Fibroblast of lung (primary cell): ENCODE measurements around the gene DNM3. TPM values are rescaled to one million over a fixed set of nuclear protein-coding genes. Genes with fewer than 3 reads are reported as not detected.

Experiments used
- DNase-seq, 2 donors: peaks; one replicate each; pipeline versions ENCODE4 v3.0.0 to v3.0.0-alpha.2; 2010; ENCODE audit warnings: low read depth in 2 of 2
- H2AFZ ChIP-seq: 2 replicates; pipeline ENCODE4 v1.5.1; 2012; ENCODE audit warnings: low read length, control low read depth, inconsistent platforms
- H3K27ac ChIP-seq: 2 replicates; pipeline ENCODE4 v1.5.1; 2011; ENCODE audit warnings: low read length, control low read depth; ENCODE audit not compliant: insufficient read depth
- H3K27me3 ChIP-seq: 2 replicates; pipeline ENCODE4 v1.5.1; 2011; ENCODE audit warnings: mild to moderate bottlenecking, low read length; ENCODE audit not compliant: control insufficient read depth, insufficient read depth
- H3K36me3 ChIP-seq: 2 replicates; pipeline ENCODE4 v1.5.1; 2011; ENCODE audit warnings: low read length; ENCODE audit not compliant: control insufficient read depth, insufficient read depth
- H3K4me1 ChIP-seq: 2 replicates; pipeline ENCODE4 v1.5.1; 2011; ENCODE audit warnings: low read length; ENCODE audit not compliant: control insufficient read depth, insufficient read depth; ENCODE audit errors: extremely low read depth
- H3K4me2 ChIP-seq: 2 replicates; pipeline ENCODE4 v1.5.1; 2011; ENCODE audit warnings: low read length, control low read depth; ENCODE audit not compliant: insufficient read depth; ENCODE audit errors: extremely low read depth
- H3K4me3 ChIP-seq, 4 experiments: fragments of 200-600 bp in 1 of 4; sonication (generic) in 1 of 4; replicated peaks in 1 of 4; 2 replicates each; pipeline ENCODE4 v1.5.1; 2011 to 2016; ENCODE audit warnings: low read length in 4 of 4, low read depth in 3 of 4, mild to moderate bottlenecking in 3 of 4, control low read depth in 2 of 4, inconsistent platforms in 1 of 4, mixed read lengths in 1 of 4; ENCODE audit not compliant: insufficient read depth in 1 of 4; ENCODE audit errors: control extremely low read depth in 1 of 4
- H3K79me2 ChIP-seq: 2 replicates; pipeline ENCODE4 v1.5.1; 2012; ENCODE audit warnings: mild to moderate bottlenecking, low read length, inconsistent platforms; ENCODE audit not compliant: control insufficient read depth, insufficient read depth
- H3K9ac ChIP-seq: 2 replicates; pipeline ENCODE4 v1.5.1; 2011; ENCODE audit warnings: mild to moderate bottlenecking, low read length, control low read depth; ENCODE audit not compliant: insufficient read depth
- H3K9me3 ChIP-seq: 2 replicates; pipeline ENCODE4 v1.5.1; 2012; ENCODE audit warnings: low read depth, low read length; ENCODE audit not compliant: control insufficient read depth, insufficient read depth
- H4K20me1 ChIP-seq: 2 replicates; pipeline ENCODE4 v1.5.1; 2011; ENCODE audit warnings: low read length; ENCODE audit not compliant: control insufficient read depth, insufficient read depth; ENCODE audit errors: extremely low read depth
- CTCF ChIP-seq, 2 donors: IDR thresholded peaks in 1 of 2; conservative IDR thresholded peaks in 1 of 2; 1 replicate in 1 of 2; 2 replicates in 1 of 2; pipeline ENCODE4 v1.5.1; 2011 to 2012; ENCODE audit warnings: low read length in 2 of 2, control low read depth in 1 of 2, inconsistent platforms in 1 of 2, low read depth in 1 of 2, mild to moderate bottlenecking in 1 of 2
- EZH2 ChIP-seq: IDR thresholded peaks from 2 replicates; pipeline ENCODE4 v1.5.1; 2012; ENCODE audit warnings: low read length, control low read depth, mild to moderate bottlenecking; ENCODE audit errors: missing control alignments
- polyA plus RNA-seq, 2 donors: library from polyadenylated mRNA; depleted of rRNA in 1 of 2; stranded (reverse) in 1 of 2; unstranded in 1 of 2; fragments of >200 nt; gene quantifications; 2 replicates each; pipeline ENCODE4 v1.2.1, GENCODE V29; 2011 to 2012; ENCODE audit warnings: missing spikeins in 1 of 2
- total RNA-seq: library from RNA; depleted of rRNA; stranded (reverse); fragments of >200 nt; gene quantifications from 2 replicates; pipeline ENCODE4 v1.2.1, GENCODE V29; 2014

The DNM3 gene
- total and polyA plus RNA-seq, 2 donors (not counting 1 experiment from before 2014, with no cell fraction given): 1.6 to 3.6 TPM

DNA sequence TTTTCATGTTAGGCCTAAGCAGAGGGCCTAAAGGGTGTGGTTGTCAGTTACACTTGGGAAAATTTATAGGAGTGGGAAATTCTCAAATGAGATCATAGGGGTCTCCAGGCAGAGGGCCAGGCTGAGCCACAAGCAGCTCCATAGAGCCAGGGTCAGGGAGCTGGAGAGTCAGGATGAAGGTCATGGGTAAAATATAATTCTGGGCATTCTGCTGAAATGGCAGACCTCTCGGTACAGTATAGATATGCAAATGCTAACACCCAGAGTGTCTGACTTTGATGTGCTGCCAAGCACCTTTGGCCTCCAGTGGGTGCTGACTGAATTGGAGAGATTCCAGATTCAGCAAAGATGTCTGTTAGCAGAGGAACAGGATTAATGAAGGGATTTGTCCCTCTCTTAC, 40.1 kb downstream of the DNM3 start:
- Histone ChIP-seq H3K4me2 (no peak overlapping the region), H2AFZ (no peak overlapping the region), H3K4me1 (no peaks in the 10 kb centered on the region), H3K36me3 (no peaks in the 10 kb centered on the region), H4K20me1 (no peaks in the 10 kb centered on the region), H3K4me3 (no peak overlapping the region), H3K9ac (no peak overlapping the region), H3K27ac (no peak overlapping the region), H3K9me3 (no peaks in the 10 kb centered on the region), H3K27me3 (no peaks in the 10 kb centered on the region), H3K79me2 (no peaks in the 10 kb centered on the region)
- TF ChIP-seq CTCF (conservative IDR thresholded peaks at IDR 0.05 in 1 of 2, IDR thresholded peaks at IDR 0.05 in 1 of 2; ENCODE audit: low read depth in 1 of 2, low read length in 2 of 2) (no peak), EZH2 (no peak)
- peak in 1 of 2 donors; percentile 12 for DNase-seq

GRCh38 chr1:171883849-171884248, 42.6 kb downstream of the DNM3 start:
- H3K4me3 ChIP-seq: no peak overlapping the region
- H3K4me2 ChIP-seq: no peak overlapping the region
- no peaks in the 10 kb centered on the region for H3K79me2 ChIP-seq
- H4K20me1 ChIP-seq: no peaks in the 10 kb centered on the region
- DNase-seq: no peak
- no peaks in the 10 kb centered on the region for H3K9me3 ChIP-seq
- H3K27ac ChIP-seq: no peak overlapping the region
- H3K36me3 ChIP-seq: no peaks in the 10 kb centered on the region
- no peaks in the 10 kb centered on the region for H3K27me3 ChIP-seq
- H3K4me1 ChIP-seq: no peaks in the 10 kb centered on the region
- TF ChIP-seq EZH2 (no peak), CTCF (conservative IDR thresholded peaks at IDR 0.05 in 1 of 2, IDR thresholded peaks at IDR 0.05 in 1 of 2; ENCODE audit: low read depth in 1 of 2, low read length in 2 of 2) (no peak)
- no peak overlapping the region for H3K9ac ChIP-seq
- H2AFZ ChIP-seq: no peak overlapping the region

DNA sequence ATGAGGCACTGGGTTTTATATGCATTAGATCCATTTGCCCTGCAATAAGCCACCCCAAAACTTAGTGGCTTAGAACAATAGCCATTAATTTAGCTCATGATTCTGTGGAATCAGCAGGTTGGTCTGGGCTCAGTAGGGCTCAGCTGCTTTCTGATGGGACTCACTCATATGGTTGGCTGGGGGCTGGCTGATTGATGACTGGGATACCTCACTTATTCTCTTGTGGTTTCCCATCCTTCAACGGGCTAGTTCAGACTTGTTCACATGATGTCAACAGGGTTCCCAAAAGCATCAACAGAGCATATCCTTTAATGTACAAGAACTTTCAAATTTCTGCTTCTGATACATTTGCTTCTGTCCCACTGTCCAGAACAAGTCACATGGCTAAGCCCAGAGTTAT, 43.2 kb downstream of the DNM3 start:
- no peaks in the 10 kb centered on the region for H3K36me3 ChIP-seq
- no peaks in the 10 kb centered on the region for H4K20me1 ChIP-seq
- DNase-seq: no peak
- no peaks in the 10 kb centered on the region for H3K27me3 ChIP-seq
- H3K79me2 ChIP-seq: no peaks in the 10 kb centered on the region
- H2AFZ ChIP-seq: no peak overlapping the region
- H3K9me3 ChIP-seq: no peaks in the 10 kb centered on the region
- no peaks in the 10 kb centered on the region for H3K4me1 ChIP-seq
- no peak overlapping the region for H3K27ac ChIP-seq
- H3K4me2 ChIP-seq: no peak overlapping the region
- TF ChIP-seq CTCF (conservative IDR thresholded peaks at IDR 0.05 in 1 of 2, IDR thresholded peaks at IDR 0.05 in 1 of 2; ENCODE audit: low read depth in 1 of 2, low read length in 2 of 2) (no peak), EZH2 (no peak)
- H3K9ac ChIP-seq: no peak overlapping the region
- no peak overlapping the region for H3K4me3 ChIP-seq
